A549 (cell line): ENCODE data around the gene GNG8.

Source experiments
- CTCF ChIP-seq: fragments of >200 bp; sonication (Bioruptor Twin); formaldehyde crosslinking; IDR thresholded peaks from 3 replicates; pipeline ENCODE4 v1.5.1; 2016
- FOSL2 ChIP-seq, 2 experiments: fragments of 450-650 bp in 1 of 2; fragments of >200 bp in 1 of 2; sonication (Bioruptor Twin) in 1 of 2; formaldehyde crosslinking; IDR thresholded peaks; 2 replicates each; pipeline versions ENCODE4 v1.5.0 to v1.6.1; 2016 to 2020; ENCODE audit warnings: mild to moderate bottlenecking in 1 of 2, moderate library complexity in 1 of 2
- HDAC2 ChIP-seq: fragments of 200-600 bp; sonication (generic); IDR thresholded peaks from 2 replicates; pipeline ENCODE4 v1.6.1; 2016
- PBX3 ChIP-seq: IDR thresholded peaks from 2 replicates; pipeline ENCODE4 v1.6.1; 2012
- POLR2A ChIP-seq: IDR thresholded peaks from 2 replicates; pipeline ENCODE4 v1.6.1; 2012; ENCODE audit warnings: mild to moderate bottlenecking, low read length
- RAD21 ChIP-seq, 2 experiments: fragments of >200 bp in 1 of 2; sonication (Bioruptor Twin) in 1 of 2; formaldehyde crosslinking in 1 of 2; IDR thresholded peaks in 1 of 2; conservative IDR thresholded peaks in 1 of 2; 2 replicates in 1 of 2; 3 replicates in 1 of 2; pipeline ENCODE4 v1.6.1; 2012 to 2018; ENCODE audit warnings: inconsistent platforms in 1 of 2

GRCh38 chr19:46604781-46605355 is 31.1 kb downstream of the GNG8 start:
- TF ChIP-seq FOSL2 (IDR thresholded peaks at IDR 0.05) (no peak), FOSL2 (CRISPR knock-in tag; IDR thresholded peaks at IDR 0.05) (no peak), CTCF (no peak), RAD21 (conservative IDR thresholded peaks at IDR 0.05 in 1 of 2, IDR thresholded peaks at IDR 0.05 in 1 of 2) (no peak), PBX3 (no peak), HDAC2 (no peak), POLR2A (no peak)
